ENCODE data around the gene STX4.

Gene STX4

DNA sequence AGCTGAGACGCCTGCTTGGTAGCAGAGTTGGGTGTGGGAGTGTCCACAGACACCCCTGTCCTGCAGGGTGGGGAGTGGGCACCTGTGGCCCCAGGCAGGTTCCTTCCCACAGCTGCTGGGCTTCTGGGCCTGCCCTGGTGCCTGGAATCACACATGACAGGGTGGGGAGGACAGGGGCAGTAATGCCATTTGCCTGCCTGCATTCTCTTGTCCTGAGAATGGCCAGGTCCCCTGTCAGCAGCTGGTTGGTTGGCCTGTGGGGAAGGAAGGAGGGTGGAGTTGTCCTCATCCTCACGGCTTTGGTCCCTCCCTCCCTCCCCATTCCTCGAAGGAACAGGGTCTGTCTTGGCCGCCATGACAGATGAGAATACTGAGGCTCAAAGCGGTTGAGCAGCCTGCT, 50.2 kb downstream of the STX4 start:
- no peak for DNase-seq (ENCODE audit: low read depth, low spot score)

DNA sequence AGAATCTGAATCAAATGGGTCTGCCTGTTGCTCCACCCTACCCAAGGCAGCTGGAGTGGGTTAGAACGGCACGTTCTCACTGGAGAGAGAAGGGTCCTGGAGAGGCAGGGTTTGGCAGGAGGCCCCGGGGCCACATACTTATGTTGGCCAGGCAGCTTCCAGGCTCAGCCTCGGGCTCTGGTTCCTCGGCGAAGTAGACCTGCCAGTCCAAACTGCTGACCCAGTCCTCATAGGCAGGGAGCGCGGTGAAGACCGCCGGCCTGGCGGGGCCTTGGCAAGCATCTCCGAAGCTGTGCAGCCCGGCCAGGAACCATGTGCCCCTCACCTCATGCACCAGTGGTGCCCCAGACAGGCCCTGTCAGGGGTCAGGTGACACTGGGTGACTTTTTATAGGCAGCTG, 50.6 kb downstream of the STX4 start:
- no peak for DNase-seq (ENCODE audit: low read depth, low spot score)

DNA sequence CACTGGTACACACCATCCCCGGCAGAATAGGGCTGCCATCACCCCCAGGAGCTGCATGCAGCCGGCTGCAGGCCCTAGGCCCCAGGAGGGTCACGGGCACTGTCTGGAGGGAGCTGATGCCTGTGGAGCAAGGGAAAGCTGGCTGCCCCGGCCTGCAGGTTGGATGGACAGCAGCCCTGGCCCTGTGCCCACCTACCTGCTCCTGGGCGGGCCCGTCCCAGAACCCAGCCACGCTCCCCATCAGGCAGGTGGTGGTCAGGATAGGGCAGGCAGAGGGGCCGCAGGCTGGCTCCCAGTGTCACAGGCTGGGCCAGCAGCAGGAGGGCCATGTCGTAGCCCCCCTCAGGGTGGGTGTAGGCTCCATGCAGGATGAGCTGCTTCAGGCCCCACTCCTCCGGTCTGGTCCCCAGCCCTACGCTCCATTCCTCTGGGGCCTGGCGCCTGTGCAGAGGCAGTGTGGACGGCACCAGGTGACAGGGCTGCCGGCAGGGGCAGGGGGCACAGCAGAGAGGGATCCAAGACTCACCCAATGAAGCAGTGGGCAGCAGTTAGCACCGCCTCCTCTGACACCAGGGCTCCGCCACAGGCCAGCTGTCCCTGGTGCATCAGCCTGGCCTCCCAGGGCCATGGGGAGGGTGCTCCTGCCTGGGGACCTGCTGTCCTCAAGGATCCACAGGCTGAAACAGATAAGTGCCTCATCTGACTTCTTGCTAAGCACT, 51.4 kb downstream of the STX4 start:
- no peak for DNase-seq (ENCODE audit: low read depth, low spot score)

DNA sequence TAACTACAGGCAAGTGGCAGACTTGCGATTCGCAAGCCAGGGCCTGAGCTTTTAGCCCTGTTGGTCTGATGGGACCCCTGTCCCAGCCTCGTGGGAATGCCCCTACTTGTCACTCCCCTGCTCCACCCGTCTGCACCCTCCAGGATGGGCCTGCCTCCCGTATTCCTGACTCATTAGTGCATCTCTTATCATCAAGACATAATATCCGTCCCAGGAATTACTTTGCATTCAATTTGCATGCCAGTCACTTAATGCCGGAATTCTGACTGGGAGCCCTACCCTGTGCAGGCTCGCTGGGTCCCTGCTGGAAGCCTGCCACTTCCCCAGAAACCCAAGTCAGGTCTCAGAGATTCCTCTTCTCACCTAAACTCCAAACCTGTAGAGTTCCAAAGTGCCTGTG, 52.1 kb downstream of the STX4 start:
- DNase-seq (ENCODE audit: low read depth, low spot score): no peak

DNA sequence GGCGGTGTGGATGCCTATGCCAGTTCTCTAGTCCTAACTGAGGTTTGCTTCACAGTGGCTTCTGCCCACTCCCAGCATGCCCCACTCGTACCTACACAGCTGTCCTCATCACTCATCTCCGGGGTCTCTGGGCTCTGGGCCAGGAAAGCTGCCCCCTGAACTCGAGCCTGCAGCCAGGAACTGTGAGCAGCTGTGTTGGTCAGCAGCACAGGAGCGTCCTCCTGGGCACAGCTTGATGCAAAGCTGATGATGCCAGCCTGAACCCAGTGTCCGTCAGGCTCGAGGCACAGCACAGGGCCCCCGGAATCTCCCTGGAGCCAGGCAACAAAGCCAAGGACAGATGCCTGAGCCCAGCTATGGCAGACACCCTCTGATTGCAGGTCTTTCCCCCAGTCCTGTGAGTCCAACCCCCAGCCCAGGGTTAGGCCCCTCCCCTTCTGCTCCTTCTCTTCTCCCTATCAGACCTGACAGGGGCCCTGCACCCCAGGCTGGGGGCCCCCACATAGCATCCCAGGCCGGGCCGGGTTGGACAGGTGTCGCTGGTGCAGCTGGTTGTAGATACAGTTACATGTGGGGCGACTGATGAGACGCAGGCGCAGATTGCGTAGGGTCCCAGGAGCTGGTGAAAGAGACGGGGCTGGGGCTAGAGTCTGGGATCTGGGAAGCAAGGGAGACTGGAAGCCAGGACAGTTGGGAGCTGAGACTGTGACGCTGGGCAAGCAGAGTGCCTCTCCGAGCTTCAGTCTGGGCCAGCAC, 52.7 kb downstream of the STX4 start:
- DNase-seq (ENCODE audit: low read depth, low spot score): no peak

DNA sequence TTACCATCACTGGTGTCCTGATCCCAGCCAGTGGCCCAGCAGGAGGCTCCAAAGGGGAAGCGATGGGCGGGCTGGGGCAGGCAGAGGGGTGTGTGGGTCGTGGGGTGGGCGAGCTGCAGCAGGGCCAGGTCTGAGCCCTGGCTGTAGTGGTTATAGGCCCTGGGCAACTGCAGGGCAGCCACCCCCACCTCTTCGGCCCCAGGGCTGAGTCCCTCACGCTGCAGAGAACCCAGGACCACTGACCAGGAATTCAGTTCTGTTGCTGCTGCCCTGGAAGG, 53.2 kb downstream of the STX4 start:
- DNase-seq (ENCODE audit: low read depth, low spot score): no peak

DNA sequence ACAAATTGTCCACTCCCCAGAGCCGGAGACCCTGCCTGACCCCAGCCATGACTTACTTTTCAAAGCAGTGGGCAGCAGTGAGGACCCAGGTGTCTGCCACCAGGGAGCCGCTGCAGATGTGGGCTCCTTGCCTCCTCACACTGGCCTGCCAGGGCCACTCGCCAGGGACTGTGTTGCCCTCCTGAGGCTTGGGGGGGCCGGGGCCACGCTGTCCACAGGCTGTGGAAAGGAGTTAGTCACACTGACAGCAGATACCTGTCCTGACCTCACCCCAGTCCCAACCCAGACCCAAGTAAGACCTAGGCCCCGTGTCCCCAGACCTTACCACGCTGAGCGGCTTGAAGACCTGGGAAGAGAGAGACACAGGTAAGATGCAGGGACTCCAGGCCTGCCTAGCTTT, 54.1 kb downstream of the STX4 start:
- no peak for DNase-seq (ENCODE audit: low read depth, low spot score)

DNA sequence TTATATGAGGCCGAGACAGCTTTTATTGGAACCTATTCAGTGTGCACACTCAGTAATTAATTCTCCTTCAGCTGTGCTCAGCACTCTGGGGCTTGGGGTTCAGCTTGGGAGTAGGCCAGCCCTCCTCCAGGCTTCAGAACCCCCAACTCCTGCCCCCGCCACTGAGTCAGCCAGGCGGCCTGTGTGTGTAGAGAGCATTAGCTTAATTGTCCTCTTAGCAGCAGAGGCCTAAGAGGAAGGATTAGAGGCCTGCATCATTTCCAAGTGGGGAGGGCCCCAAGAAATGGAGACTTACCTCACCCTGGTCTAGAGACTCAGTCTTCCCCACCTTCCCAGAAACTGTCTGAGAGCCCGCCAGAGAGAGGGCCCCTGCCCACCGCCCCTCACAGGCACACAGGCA, 54.6 kb downstream of the STX4 start:
- DNase-seq (ENCODE audit: low read depth, low spot score): no peak

DNA sequence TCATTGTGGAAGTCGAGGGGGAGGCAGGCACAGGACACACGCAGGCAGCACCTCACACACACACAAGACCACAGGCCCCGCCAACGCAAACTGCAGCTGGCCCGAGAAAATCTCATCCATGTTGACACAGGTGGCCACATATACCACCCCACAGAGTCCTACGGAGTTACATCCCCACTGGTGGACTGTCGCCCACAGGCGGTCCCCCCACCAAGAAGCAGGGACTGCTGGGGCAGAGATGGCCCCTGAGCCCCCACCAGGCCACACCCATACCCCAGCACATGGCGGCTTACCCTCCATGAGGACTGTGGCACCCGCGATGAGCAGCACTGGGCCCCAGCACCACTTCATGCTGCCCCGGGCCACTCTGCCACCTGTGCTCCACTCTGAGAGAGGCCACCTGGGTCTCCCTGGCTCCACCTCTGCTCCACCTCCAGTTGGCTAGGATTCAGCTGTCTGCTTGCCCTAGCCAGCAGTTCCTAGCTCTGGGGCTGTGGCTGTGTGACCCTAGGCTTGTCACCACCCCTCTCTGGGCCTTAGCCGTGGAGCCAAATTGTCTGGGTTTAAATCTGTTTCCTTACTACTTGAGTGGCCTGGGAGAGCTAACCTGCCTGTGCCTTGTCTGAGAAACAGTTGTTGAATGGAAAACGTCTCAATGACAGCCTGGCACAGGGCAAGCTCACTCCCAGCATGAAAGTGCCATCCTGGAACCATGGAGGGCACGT, 55.3 kb downstream of the STX4 start, which contains the start of gene PRSS53:
Gene PRSS53 (minus strand): TSS at position 485 of the 725 bp plus-strand sequence. CDS start 134 bp downstream, at position 351.
- DNase-seq (ENCODE audit: low read depth, low spot score): no peak

DNA sequence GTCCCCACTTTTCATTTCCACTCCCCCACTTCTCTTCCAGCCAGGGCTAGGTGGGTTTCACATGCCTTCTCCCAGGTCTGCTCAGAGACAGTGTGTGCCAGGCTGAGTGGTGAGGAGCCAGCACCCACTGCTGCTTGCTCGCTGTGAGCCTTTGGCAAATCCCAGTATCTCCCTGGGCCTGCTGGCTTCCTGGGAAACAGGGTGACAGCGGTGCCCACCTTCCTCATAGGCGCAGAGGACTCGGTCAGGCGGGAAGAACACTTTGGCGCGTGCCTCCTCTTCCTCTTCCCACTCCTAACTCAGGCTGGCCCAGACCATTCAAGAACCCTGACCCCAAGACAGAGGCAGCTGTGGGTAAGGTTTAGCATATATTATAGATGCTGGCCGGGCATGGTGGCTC, 55.8 kb downstream of the STX4 start:
- no peak for DNase-seq (ENCODE audit: low read depth, low spot score)
